GM19193 (cell line): ENCODE measurements around the gene GSX2.

Experiments
- POLR2A ChIP-seq: IDR thresholded peaks from 4 replicates; pipeline ENCODE4 v1.6.1; 2011; ENCODE audit not compliant: insufficient read depth, insufficient read length; ENCODE audit errors: extremely low read depth

GSX2 gene

DNA sequence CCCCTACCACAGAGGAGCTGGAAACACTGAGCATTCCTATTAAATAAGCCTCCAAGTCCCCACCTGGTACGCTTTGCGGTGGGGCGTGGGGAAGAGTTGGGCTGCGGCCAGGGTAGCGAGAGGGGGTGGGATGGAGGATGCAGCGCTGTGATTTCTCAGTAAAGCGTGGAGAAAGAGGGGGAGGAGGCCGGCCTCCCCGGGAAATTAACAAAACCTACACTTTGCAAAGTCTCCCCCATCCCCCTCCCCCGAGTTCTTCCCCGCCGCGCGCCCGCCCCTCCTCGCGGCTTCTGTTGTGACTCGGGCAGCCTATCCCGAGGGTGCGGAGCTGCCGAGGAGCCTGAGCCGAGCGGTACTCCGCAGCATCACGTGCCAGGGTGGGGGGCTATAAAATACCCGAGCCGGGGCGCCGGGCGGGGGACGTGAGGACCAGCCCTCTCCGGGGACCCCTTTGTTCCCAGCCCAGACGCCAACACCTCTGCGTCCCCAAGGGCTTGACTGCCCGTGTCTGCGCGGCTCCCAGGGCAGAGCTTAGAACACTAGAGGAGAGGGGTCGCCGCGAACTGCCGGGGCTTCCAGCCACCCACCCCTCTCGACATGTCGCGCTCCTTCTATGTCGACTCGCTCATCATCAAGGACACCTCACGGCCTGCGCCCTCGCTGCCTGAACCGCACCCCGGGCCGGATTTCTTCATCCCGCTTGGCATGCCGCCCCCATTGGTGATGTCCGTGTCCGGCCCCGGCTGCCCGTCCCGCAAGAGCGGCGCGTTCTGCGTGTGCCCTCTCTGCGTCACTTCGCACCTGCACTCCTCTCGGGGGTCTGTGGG, at the start of gene GSX2:
TSS of gene GSX2 (plus strand) at position 416 of the 827 bp plus-strand sequence. CDS start at position 598, 182 bp downstream.
- no peak for TF ChIP-seq POLR2A

DNA sequence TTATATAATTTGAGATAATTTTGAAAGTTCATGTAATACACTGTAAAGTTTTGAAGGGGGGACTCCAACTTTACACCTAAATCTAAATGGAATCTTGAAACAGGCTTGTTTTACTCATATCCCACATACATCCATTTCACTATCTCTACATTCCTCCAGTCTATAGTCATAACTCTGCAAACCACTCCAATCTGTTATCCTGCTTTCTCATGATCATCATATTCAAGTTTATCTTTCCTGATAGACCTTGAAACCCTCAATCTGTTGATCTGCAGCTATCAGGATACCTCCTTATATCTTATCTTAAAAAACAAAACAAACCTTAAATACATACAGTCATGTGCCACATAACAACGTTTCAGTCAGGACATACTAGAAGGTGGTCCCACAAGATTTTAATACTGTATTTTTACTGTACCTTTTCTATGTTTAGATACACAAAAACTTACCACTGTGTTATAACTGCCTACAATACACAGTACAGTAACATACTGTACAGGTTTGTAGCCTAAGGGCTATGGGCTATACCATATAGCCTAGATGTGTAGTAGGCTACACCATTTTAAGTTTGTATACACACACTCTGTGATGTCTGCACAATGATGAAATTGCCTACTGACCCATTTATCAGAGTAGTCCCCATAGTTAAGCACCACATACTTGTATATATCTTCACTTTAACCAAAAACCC, 49.6 kb upstream of the GSX2 start:
- no peak for TF ChIP-seq POLR2A

DNA sequence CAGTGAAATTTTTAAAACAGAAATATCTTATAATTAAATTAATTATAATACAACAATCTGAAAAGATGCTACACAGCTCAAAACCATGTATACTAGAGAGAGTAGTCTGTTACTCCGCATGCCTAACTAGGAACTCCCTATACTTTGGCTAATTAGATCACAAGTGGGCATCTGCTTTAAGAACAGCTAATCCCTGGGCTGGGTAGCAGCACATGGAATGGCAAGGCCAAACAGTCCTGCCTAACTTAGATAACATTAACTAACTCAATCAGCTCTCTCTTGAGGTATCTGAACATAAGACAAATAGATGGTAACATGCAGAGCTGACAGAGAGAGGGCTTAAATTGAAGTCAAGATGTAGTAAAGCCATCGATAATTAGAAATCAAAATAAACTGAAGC, 45.5 kb upstream of the GSX2 start:
- TF ChIP-seq POLR2A: no peak

DNA sequence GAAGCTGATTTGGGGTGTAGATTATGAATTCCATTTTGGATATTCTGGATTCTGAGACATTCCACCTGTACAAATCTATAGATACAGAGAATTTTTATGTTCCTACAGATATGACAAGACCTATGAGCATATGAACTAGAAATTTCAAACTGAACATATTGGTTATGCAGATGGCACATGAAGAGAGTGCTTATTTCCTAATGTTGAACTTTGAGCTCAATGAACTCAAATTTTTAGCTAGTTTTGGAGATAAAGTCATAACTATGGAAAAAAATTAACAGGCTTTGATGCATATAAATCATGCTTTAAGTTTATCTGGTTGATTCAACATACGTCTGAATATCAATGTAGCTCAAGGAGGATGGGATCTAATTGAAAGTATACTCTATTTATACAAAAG, 44.5 kb upstream of the GSX2 start:
- TF ChIP-seq POLR2A: no peak

DNA sequence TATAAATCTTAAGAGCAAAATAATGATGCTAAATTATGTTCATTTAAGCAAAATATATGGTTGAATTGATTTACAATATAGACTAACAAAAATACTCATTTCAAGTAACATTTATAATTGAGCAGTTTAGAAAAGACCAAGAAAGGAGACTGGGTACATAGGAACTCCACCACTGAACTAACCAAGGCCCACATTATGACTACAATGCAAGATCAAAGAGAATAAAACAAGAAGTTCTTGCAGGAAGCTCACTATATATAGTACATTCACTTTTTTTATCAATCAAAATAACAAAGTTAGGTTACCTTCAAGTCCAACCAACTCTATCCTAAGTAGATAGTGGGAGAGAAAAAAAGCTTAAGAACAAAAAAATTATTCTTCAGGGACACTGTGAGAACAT, 43.6 kb upstream of the GSX2 start:
- TF ChIP-seq POLR2A: no peak

DNA sequence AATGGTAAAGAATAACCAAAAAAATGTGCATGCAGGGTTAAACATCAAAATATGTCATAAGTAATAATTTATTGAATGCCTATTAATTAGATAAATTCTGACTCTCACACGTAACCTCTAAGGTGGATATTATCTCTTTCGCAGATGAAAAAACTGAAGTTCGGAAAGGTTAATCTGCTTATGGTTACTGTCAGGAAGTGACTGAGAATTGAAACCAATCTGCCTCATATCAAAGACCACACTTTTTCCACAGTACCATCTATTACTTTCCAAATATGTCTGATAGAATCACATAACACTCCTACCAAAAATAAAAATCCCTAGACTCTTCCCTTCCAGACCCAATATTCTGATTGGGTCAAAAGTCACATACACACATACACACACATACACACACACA, 41.8 kb upstream of the GSX2 start:
- no peak for TF ChIP-seq POLR2A

DNA sequence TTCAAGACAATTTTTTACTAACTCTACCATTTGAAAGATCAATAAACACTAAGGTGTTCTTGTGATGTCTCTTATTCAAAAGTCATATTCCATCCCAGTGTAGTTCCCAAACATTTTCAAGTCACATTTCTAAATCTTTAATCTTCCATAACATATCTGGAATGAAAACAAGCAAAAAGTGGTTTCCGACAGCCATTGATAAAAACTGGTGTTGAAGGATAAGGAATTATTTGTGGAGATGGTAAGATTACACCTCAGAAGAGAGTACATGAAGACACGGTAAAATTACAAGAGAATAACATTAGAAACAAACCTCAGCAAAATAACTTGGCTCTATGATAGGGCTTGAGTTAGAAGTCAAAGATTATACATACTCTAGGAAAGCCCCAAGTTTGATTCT, 39.8 kb upstream of the GSX2 start:
- TF ChIP-seq POLR2A: no peak

DNA sequence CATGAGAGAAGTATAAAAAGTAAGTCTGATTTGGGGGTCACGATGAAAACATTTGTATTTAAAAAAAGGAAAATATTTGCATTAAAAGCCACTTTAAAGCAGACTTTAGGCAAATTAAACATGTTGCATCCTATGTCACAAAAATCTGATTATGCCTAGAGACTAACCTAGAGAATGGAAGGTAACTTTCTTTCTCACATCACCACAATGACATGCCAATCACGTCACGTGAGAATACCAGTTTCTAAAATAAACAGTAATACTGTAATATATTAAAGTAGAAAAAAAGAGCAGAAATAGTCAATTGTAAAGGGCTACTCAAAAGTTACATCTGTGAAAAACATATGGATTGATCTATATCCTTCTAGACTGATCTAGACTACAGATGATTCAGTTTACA, 38.9 kb upstream of the GSX2 start:
- no peak for TF ChIP-seq POLR2A

DNA sequence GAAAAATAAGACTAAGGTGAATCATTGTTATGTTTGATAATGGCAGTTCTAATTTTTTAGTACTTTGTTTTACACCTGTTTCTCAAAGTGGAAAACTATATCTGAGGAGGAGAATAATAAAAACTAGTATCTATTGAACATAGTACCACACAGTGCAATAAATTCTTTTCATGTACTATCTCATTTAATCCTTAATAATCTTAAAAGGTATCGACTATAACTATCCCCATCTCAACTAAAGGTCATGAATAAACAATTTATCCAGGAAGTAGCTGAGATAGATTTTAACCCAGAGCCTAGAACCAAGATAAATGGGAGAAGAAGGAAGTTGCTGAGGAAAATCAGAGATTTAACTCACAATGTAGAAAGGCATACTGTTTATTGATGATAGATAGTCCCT, 38.1 kb upstream of the GSX2 start:
- TF ChIP-seq POLR2A: no peak

DNA sequence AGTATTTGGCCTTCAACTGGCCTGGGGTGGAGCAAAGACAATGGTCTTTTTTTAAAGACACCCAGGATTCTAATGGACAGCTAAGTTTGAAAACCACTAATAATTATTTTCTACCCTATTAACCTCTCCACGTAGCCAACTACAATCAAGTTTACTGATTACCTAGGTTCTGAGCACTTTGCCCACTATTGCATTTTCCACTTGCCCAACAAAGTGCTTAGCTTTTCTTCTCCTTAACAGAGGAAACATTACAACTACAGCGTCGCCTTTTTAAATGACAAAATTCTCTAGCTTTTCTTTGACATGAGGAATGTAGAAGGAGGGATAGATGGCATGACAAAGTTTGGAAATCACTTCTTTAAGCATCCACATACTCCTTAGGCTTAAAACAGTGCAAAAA, 37.6 kb upstream of the GSX2 start:
- no peak for TF ChIP-seq POLR2A

DNA sequence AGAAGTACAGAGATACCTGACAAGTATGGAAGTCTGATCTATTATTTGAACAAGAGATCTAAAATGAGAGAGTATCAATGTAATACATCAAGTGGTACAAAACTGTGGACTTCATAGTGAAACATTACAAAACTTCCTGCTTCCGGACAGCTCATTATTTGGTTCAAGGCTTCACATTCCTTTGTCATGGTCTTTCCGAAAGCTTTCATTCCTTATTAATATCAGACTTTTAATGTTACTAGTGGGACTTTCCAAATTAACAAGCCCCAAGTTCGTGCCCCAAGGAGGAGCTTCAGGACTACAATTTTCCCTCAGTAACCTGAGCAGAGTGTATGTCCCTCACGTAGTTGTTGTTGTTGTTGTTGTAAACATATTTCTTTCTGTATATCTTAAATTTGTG, 36.7 kb upstream of the GSX2 start:
- no peak for TF ChIP-seq POLR2A

DNA sequence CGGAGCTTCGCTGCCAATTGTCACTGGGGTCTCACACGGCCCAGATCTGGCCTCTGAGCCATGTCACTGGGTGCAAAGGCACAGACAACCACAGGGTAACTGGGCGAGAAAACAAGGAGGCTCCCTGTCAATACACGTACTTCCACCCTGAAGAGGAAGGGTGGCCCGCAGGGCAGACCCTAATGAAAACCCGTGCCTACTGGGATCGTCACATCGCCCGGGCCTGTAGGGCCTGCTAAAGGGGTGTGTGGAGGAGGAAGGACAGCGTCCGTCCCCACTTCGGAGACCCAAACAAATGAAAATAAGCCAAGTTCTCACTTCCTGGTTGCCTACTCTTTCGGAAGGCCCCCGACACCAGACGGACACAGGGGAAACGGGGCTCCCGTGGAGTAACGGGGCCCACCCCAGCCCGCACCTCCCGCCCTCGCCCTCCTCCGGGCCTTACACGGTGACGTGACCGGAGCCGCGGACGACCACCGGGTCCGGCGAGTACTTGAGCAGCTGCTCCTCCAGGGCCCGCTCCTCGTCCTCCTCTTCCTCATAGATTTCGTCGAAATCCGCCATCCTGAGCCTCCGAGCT, 36.1 kb upstream of the GSX2 start:
- TF ChIP-seq POLR2A: no peak

DNA sequence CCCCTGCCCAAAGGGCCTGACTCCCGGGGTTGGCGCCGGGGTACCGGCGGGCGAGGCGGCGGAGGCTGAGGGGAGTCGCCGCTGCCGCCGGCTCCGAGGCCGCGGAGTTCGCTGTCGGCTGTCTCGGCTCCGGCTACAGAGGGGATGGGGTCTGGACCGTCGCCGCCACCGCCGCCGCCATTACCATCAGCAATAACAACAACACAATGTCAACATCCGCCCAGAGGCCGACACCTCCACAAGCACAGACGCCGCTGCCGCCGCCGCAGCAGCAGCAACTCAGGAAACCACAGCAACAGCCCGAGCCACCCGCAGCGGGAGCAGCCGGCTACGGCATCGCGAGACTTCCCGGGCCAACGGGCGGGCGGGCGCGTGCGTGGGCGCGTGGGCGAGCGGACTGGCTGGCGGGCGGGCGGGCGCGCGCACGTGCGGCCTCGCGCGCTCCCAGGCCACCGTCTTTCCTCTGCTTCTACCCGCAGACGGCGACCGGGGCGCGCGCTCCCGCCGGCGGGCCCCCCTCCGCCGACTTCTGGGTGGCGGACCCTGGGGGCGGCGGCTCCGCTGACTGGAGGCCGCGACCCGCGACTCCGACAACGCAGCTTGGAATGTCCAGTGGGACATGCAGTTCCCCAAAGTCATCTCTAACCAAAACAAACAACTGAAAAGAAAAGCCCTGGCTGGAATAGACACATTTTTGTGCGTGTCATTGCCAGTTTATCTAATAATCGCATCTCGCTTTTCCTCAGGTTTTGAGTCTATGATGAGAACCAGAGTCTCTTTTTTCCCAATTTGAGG, 35.4 kb upstream of the GSX2 start, which contains the start of gene CHIC2:
TSS of gene CHIC2 (minus strand) at position 289 of the 795 bp plus-strand sequence. CDS start 305 bp downstream, outside the sequence.
- peak; percentile 89 for TF ChIP-seq POLR2A

DNA sequence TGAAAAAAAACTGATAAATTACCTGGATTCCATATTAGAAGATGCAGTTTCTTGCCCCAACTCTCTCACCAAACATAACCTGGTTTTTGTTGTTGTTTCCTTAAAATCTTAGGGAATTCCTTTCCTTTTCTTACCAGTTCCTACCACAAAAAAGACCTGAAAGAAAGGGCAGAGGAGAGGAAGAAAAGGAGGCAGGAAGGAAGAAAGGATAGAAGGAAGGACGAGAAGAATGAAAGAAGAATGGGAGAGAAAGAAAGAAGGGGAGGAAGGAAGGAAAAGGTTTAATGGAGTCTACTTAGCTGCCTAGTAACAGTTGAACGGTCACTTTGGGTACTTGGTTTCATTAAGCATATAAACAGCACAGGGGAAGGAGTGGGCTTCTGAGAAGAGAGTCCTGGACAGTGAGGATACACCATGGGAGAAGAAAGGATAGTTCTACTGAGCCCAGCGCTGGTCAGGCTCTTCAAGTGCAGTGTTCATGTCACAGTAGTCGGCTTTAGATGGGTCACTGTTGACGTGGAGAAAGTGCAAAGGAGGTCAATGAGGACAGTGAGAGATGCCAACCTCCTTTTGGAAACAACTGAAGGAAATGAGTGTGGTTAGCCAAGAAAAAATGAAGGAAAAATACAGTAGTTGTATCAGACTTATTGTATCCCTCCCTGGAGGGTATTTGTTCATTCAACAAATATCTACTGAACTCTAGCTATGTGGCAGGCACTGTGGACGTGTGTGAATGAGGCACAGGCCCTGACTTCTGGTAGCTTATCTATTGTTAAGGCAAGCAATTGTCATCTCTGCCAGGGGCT, 34.5 kb upstream of the GSX2 start:
- TF ChIP-seq POLR2A: no peak
